GM21528 (cell line): ENCODE results near the gene CEACAM3.
A peak's percentile ranks its signal among the peaks of the same experiment; 100 is the strongest.

Experiments used
- ATAC-seq: cut with Tn5 transposase; IDR thresholded peaks from one replicate; pipeline ENCODE4 v1.9.1; 2021; ENCODE audit warnings: mild to moderate bottlenecking, moderate library complexity; ENCODE audit not compliant: unreplicated experiment, low FRiP score

The CEACAM3 gene

DNA sequence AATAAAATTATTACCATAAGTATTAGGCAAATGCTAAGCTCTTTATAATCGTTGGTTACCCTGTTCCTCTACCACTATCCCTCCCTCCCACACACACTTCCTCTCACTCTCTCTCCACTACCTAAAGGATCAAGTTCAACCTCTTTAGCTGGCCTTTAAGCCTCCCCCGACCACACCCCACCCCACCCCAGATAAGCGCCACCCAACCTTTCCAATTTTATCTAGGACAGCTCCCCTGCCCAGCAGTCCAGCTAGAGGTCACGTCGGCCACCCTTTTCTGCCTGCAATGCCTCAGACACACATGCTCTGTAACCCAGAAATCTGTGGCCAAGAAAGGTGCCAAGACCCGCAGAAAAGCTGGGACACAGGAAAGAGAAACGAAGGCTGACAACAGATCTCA is 47.0 kb downstream of the CEACAM3 start:
- no peak for ATAC-seq

GRCh38 chr19:41844601-41845000 is 48.2 kb downstream of the CEACAM3 start, which contains the start of gene LYPD4:
LYPD4 (minus strand) TSS chr19:41844683; CDS start chr19:41839285, 5,398 bp downstream.
- ATAC-seq, result no peak

DNA sequence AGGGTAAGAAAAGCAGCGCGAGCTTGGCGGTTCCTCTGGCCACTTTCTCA is 48.4 kb downstream of the CEACAM3 start, which contains the start of gene DMRTC2:
Gene DMRTC2 (plus strand): TSS at position 42 of the 50 bp plus-strand sequence. CDS start 2,387 bp downstream, outside the sequence.
- ATAC-seq, result no peak

DNA sequence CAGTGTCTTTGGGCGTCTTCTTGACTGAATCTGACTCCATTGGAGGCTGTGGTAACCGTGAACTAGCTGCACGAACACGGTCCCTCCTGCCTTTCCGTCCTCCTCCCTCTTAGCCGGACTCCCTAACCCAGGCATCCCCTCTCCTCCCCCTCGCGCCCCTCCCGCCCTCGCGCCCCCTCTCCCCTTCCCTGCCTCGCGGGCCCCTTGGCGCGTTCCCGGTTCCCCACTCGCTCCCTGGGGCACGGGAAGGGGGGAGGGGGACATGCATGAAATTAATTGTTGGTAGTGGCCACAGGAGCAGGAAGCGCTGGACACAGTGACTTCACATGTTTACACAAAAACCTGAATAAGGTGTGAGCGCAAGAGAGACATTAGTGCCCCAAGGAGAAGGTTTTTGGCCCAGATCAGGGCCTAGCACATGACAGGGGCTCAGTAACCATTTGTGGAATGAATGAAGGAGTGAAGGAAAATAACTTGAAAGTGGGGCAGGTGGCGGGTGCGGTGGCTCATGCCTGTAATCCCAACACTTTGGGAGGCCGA is 48.7 kb downstream of the CEACAM3 start:
- ATAC-seq, result no peak

DNA sequence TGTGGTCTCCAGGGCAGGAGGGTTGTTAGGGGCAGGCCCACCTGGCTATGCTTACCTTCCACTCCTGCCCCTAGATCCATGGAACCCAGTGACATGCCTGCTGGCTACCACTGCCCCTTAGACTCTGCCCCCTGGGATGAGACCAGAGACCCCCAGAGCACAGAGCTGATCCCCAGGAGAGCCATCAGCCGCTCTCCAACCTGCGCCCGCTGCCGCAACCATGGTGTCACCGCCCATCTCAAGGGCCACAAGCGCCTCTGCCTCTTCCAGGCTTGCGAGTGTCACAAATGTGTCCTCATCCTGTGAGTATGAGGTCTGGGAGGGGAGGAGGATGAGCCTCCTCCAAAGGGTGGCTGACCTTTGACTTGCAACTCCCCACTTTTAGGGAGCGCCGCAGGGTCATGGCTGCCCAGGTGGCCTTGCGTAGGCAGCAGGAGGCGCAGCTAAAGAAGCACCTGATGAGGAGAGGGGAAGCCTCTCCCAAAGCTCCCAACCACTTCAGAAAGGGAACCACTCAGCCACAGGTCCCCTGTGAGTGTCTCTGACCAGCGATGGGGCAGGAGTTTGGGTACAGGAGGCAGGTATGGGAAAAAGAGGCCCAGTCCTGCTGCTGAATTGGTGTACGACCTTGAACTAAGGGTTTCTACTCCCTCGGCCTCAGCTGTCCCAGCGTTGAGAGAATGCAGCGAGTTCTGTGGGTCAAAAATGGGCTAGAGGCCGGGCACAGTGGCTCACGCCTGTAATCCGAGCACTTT is 51.1 kb downstream of the CEACAM3 start:
- no peak for ATAC-seq

GRCh38 chr19:41848666-41849065 is 52.3 kb downstream of the CEACAM3 start:
- no peak for ATAC-seq

- no peak for ATAC-seq
These were observed 52.7 kb downstream of the CEACAM3 start for GRCh38 chr19:41849067-41849466.

GRCh38 chr19:41850381-41850780 is 54.0 kb downstream of the CEACAM3 start:
- ATAC-seq, result no peak

DNA sequence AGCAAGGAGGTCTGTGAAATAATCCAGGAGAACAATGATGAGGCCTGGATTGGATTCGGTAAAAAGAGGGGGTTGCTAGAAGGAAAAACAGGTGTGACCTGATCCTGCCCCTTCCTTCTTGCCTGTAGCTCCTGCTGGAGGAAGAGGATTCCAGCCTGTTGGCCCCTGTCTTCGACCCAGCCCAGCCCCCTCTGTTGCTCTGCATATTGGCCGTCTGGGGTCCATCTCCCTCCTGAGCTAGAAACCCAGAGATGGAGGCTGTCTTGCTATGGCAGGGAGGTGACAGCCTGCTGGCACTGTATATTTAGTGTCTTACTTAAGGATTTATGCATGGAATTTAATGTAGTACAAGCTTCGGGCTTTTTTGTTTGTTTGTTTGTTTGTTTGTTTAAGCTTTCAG is 55.1 kb downstream of the CEACAM3 start:
- ATAC-seq, result no peak

DNA sequence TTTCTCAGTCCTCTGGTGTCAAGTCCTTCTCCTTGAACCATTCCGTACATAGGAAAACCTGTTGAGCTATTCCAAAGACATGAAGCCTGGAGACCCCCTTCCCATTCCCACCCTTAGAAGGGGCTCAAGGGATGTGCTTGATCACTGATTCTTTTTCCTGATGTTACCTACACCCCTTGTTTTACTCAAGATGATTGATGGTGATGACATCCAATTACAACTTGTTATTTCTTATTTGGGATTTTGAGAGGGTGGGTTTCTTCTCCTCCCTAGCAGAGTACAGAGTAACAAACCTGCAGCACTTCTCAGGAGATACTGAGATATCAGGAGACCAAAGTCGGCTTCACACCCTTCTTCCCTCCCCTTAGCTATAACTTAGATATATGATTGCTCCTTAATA is 57.0 kb downstream of the CEACAM3 start:
- ATAC-seq, result no peak

DNA sequence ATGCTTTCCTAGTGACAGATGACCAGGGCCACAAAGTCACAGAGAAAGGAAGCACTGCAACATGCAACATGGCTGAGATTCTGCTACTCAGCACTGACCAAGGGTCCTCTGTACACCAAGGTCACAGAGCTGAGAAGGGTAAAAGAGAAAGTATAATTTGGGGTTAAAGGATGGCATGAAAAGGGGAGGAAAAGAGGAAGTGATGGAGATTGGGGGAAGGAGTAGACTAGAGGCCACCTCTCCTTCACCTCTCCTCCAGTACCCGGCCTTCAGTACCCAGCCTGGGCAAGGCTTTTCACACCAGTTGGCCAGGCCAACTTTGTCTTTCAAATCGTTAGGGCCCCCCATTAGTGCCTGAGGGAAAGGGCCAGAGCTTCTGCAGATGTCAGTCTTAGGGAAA is 57.4 kb downstream of the CEACAM3 start:
- ATAC-seq, result no peak

- ATAC-seq, result no peak
These were observed 62.8 kb downstream of the CEACAM3 start for GRCh38 chr19:41859213-41859617.

DNA sequence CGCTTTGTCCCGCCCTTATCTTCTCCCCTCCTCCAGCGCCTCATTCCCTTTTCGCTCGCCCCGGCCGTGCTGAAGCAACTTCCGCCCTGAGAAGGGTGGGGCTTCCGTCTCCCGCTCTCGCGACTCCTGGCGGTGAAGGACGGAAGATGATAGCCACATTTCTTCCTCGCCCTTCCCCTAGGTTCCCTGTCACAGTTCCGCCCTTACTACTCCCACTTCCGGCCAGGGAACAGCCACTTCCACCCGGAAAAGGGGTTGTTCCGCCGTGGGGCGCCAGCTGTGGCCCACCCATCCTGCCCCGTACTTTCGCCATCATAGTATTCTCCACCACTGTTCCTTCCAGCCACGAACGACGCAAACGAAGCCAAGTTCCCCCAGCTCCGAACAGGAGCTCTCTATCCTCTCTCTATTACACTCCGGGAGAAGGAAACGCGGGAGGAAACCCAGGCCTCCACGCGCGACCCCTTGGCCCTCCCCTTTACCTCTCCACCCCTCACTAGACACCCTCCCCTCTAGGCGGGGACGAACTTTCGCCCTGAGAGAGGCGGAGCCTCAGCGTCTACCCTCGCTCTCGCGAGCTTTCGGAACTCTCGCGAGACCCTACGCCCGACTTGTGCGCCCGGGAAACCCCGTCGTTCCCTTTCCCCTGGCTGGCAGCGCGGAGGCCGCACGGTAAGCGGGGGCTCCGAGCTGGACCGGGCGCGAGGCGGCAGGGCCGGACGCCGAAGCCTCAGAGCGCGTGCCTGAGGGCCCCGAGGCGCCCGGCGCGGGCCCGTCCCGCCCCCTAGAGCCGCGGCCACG is 63.4 kb downstream of the CEACAM3 start, which contains the start of gene RPS19:
Gene RPS19 (plus strand): TSS at position 638 of the 801 bp plus-strand sequence. CDS start 520 bp downstream, outside the sequence.
- peak; percentile 78 for ATAC-seq

DNA sequence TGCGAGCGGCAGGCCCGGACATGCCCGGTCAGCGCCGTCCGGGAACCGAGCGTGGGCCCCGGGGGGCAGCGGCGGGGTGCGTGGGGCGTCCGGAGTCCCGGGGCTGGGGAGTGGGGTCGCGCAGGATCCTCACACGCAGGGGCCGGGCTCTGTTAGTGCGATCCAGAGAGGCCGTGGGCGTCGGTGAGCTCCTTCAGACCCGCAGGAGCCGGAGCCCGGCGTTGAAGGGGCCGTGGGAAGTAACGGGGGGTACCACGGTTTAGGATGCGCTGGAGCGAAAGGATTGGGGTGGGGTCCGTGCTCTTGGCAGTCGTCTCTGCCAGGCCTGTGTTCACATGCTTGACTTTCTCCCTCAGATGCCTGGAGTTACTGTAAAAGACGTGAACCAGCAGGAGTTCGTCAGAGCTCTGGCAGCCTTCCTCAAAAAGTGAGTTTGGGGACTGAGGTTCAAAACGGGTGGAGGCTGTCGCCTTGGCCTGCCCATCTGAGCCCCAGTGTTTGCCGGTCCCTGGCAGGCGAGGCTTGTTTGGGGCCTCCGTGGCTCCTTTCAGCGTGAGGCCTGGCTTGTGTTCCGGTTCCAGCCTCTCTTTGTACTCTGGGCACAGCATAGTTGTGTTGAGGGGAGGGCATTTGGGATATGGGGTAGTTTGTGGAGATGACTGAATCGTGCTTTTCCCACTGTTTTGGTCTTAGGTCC is 64.2 kb downstream of the CEACAM3 start:
- no peak for ATAC-seq
